A549 (cell line): ENCODE data around the gene TIMM17A. TPM values are rescaled to one million over a fixed set of nuclear protein-coding genes. Genes with fewer than 3 reads are reported as not detected.
"Not testable (repeated sequence)": the region's sequence is repeated elsewhere in the genome, so short reads cannot be mapped to it uniquely, and the experiment has no call there.

ENCODE experiments used
- ATAC-seq, 2 experiments: fragments of 200-7000 bp in 1 of 2; fragments of >200 bp in 1 of 2; cut with Nextera tagmentation in 1 of 2; cut with Tn5 transposase in 1 of 2; 3 replicates each; pipeline versions ENCODE4 v1.8.0 to v1.9.1; 2018 to 2020; ENCODE audit warnings: mild to moderate bottlenecking in 1 of 2, moderate library complexity in 1 of 2
- CTCF ChIA-PET: fragments of 300-600 bp; sonication (Branson Sonifier 250); formaldehyde crosslinking; extraction: SDS; loops from one replicate; lab custom pipeline; 2021; ENCODE audit warnings: antibody characterized with exemption, inconsistent platforms; lab: Yijun Ruan, JAX
- POLR2A ChIA-PET: fragments of 350-600 bp; formaldehyde crosslinking; extraction: SDS; loops from one replicate; lab custom pipeline; 2021; ENCODE audit warnings: antibody characterized with exemption, inconsistent platforms; lab: Yijun Ruan, JAX
- DNase-seq, 2 experiments: peaks; one replicate each; pipeline versions ENCODE4 v3.0.0 to v3.0.0-alpha.2; 2011 to 2016; ENCODE audit warnings: low read depth in 1 of 2, low spot score in 1 of 2
- FAIRE-seq: peaks from 2 replicates; lab custom pipeline; 2011; peaks lifted over from hg19 to GRCh38; lab: Jason Lieb, UNC
- H3K27ac ChIP-seq, 2 experiments: fragments of >200 bp; sonication (Bioruptor Twin); formaldehyde crosslinking; 3 replicates each; pipeline ENCODE4 v1.5.1; 2016 to 2017
- H3K4me1 ChIP-seq: fragments of >200 bp; sonication (Bioruptor Twin); formaldehyde crosslinking; 3 replicates; pipeline ENCODE4 v1.6.1; 2016
- H3K4me2 ChIP-seq: fragments of >200 bp; sonication (Bioruptor Twin); formaldehyde crosslinking; 3 replicates; pipeline ENCODE4 v1.6.1; 2016
- H3K4me3 ChIP-seq: fragments of >200 bp; sonication (Bioruptor Twin); formaldehyde crosslinking; 3 replicates; pipeline ENCODE4 v1.5.1; 2016
- H3K9me3 ChIP-seq: fragments of >200 bp; sonication (Bioruptor Twin); formaldehyde crosslinking; 3 replicates; pipeline ENCODE4 v1.6.1; 2016
- EHF ChIP-seq: fragments of 250-450 bp; sonication (Bioruptor Pico); IDR thresholded peaks from 2 replicates; pipeline ENCODE4 v1.5.0; 2020; ENCODE audit warnings: mild to moderate bottlenecking
- FOXS1 ChIP-seq: fragments of 250-450 bp; sonication (Bioruptor Pico); IDR thresholded peaks from 2 replicates; pipeline ENCODE4 v1.5.0; 2020; ENCODE audit warnings: mild to moderate bottlenecking, moderate library complexity
- HOXA7 ChIP-seq: fragments of 250-450 bp; sonication (Bioruptor Pico); IDR thresholded peaks from 2 replicates; pipeline ENCODE4 v1.5.0; 2020; ENCODE audit warnings: mild to moderate bottlenecking, moderate library complexity
- HOXB13 ChIP-seq: fragments of 250-450 bp; sonication (Bioruptor Pico); IDR thresholded peaks from 2 replicates; pipeline ENCODE4 v1.5.0; 2020; ENCODE audit warnings: low read depth, mild to moderate bottlenecking, moderate library complexity
- RAD21 ChIP-seq, 2 experiments: fragments of >200 bp in 1 of 2; sonication (Bioruptor Twin) in 1 of 2; formaldehyde crosslinking in 1 of 2; IDR thresholded peaks in 1 of 2; conservative IDR thresholded peaks in 1 of 2; 2 replicates in 1 of 2; 3 replicates in 1 of 2; pipeline ENCODE4 v1.6.1; 2012 to 2018; ENCODE audit warnings: inconsistent platforms in 1 of 2
- SMC3 ChIP-seq: fragments of >200 bp; sonication (Bioruptor Twin); formaldehyde crosslinking; IDR thresholded peaks from 3 replicates; pipeline ENCODE4 v1.6.1; 2018; ENCODE audit warnings: inconsistent platforms
- ZNF302 ChIP-seq: fragments of 250-450 bp; sonication (Bioruptor Pico); IDR thresholded peaks from 2 replicates; pipeline ENCODE4 v1.9.0; 2021; ENCODE audit warnings: inconsistent platforms, mild to moderate bottlenecking, moderate library complexity
- WGBS: methylation state at CpG from one replicate; pipeline ENCODE4 v1.1.6; 2017; ENCODE audit errors: missing lambda C conversion rate; 5-methylcytosine and 5-hydroxymethylcytosine counted together
- polyA plus RNA-seq, 4 experiments: library from polyadenylated mRNA; depleted of rRNA in 3 of 4; stranded (reverse); fragments of >200 nt; fragmentation: RNase III in 1 of 4; extraction: RNeasy Plus Mini Kit Qiagen cat#74134 plus additional on column Dnase treatment in 1 of 4; gene quantifications; 2 replicates in 3 of 4; 3 replicates in 1 of 4; pipeline ENCODE4 v1.2.3, GENCODE V29; 2011 to 2017
- small RNA-seq, 6 experiments: library from RNA; depleted of rRNA; stranded (forward); fragments of <200 nt; gene quantifications; one replicate each; pipeline ENCODE3, GENCODE V24; 2012
- TF ChIP-seq, protein P1 (sequence below): fragments of 250-450 bp; sonication (Bioruptor Pico); IDR thresholded peaks from 2 replicates; pipeline ENCODE4 v1.5.0; 2020; ENCODE audit warnings: low read depth, mild to moderate bottlenecking, moderate library complexity

The TIMM17A gene
- polyA plus RNA-seq, 2 of the 4 experiments (the other 2 are of a cell fraction), result 127 to 134 TPM

- POLR2A ChIA-PET, result interaction anchor here (2.9 kb wide), 1 partner anchor 9 kb away, joined by 14 read pairs; the partner anchor contains the start of gene ELF3
- ATAC-seq, FAIRE-seq: not testable (repeated sequence)
Observed at GRCh38 chr1:202019235-202019558, 63.9 kb downstream of the TIMM17A start.

More at GRCh38 chr1:202019235-202019558, 63.9 kb downstream of the TIMM17A start:
- DNase-seq, H3K4me3 ChIP-seq, H3K9me3 ChIP-seq: not testable (repeated sequence)
- Histone ChIP-seq H3K27ac (peak overlapping the region; percentile 93 to 94), H3K4me1 (peaks cover 91% of the 10 kb centered on the region), H3K4me2 (peak overlapping the region; percentile 88)
- TF ChIP-seq RAD21 (conservative IDR thresholded peaks at IDR 0.05 in 1 of 2, IDR thresholded peaks at IDR 0.05 in 1 of 2), result 0 out of 5 replicates have a peak, but pooled peaks of 1 of the 2 experiments have one; percentile 4
- TF ChIP-seq SMC3, result 0 out of 3 replicates have a peak, but pooled peaks have one; percentile 2
- TF ChIP-seq HOXA7 (CRISPR knock-in tag), result peak; percentile 12; the same call in 1 of the 2 replicates
- peak; percentile 44; the same call in 1 of the 2 replicates for TF ChIP-seq ZNF302 (CRISPR knock-in tag)
- TF ChIP-seq FOXS1 (CRISPR knock-in tag), result peak; percentile 28; the same call in 1 of the 2 replicates
- peak; percentile 94 for TF ChIP-seq EHF (CRISPR knock-in tag)
- peak; percentile 94 for TF ChIP-seq HOXB13
- TF ChIP-seq, protein P1, sequence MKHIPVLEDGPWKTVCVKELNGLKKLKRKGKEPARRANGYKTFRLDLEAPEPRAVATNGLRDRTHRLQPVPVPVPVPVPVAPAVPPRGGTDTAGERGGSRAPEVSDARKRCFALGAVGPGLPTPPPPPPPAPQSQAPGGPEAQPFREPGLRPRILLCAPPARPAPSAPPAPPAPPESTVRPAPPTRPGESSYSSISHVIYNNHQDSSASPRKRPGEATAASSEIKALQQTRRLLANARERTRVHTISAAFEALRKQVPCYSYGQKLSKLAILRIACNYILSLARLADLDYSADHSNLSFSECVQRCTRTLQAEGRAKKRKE (CRISPR knock-in tag), result peak; percentile 90
- WGBS, result 28% methylated on average over 8 of the region's 8 CpGs
- CTCF ChIA-PET, result interaction anchor here (0.6 to 46.8 kb wide), 3 partner anchors 12 to 106 kb away, joined by 3 to 1624 read pairs (median 4); partner anchors contain the start of gene GPR37L1

Small RNA genes lying within 50 kb of the gene (small RNA-seq; reads per million reads assigned to genes)
- gene MIR6740 (0 reads per million in 6 experiments), gene RF00156 (0 to 0.04 (median 0) reads per million in 6 experiments)

Other genes starting within 250 kb of the TIMM17A start
- 72.3 and 77.5 TPM in 2 replicates for gene IPO9, start 126.3 kb upstream of the TIMM17A start, polyA plus RNA-seq (2011; rRNA removed)
- 40.0 to 40.3 TPM (median 40.1 TPM) in 3 replicates for gene IPO9, start 126.3 kb upstream of the TIMM17A start, polyA plus RNA-seq (2017; fragmentation: RNase III; extraction: RNeasy Plus Mini Kit Qiagen cat#74134 plus additional on column Dnase treatment)
- gene SHISA4, start 66.6 kb upstream of the TIMM17A start, polyA plus RNA-seq (2011; rRNA removed), result 10.0 and 13.8 TPM in 2 replicates
- gene SHISA4, start 66.6 kb upstream of the TIMM17A start, polyA plus RNA-seq (2017; fragmentation: RNase III; extraction: RNeasy Plus Mini Kit Qiagen cat#74134 plus additional on column Dnase treatment), result 10.6 to 15.0 TPM (median 14.4 TPM) in 3 replicates
- gene LMOD1, start 9.0 kb upstream of the TIMM17A start, polyA plus RNA-seq (2011; rRNA removed), result 0.03 TPM in 1 of 2 replicates, not detected in the other
- not detected in 3 replicates for gene LMOD1, start 9.0 kb upstream of the TIMM17A start, polyA plus RNA-seq (2017; fragmentation: RNase III; extraction: RNeasy Plus Mini Kit Qiagen cat#74134 plus additional on column Dnase treatment)
- gene RNPEP, start 27.1 kb downstream of the TIMM17A start, polyA plus RNA-seq (2011; rRNA removed), result 80.4 and 87.6 TPM in 2 replicates
- gene RNPEP, start 27.1 kb downstream of the TIMM17A start, polyA plus RNA-seq (2017; fragmentation: RNase III; extraction: RNeasy Plus Mini Kit Qiagen cat#74134 plus additional on column Dnase treatment), result 61.3 to 71.1 TPM (median 69.8 TPM) in 3 replicates
- gene ELF3, start 55.1 kb downstream of the TIMM17A start, polyA plus RNA-seq (2011; rRNA removed), result 334 and 365 TPM in 2 replicates
- 138 to 180 TPM (median 179 TPM) in 3 replicates for gene ELF3, start 55.1 kb downstream of the TIMM17A start, polyA plus RNA-seq (2017; fragmentation: RNase III; extraction: RNeasy Plus Mini Kit Qiagen cat#74134 plus additional on column Dnase treatment)
- gene GPR37L1, start 167.4 kb downstream of the TIMM17A start, polyA plus RNA-seq (2011; rRNA removed), result 0.13 and 0.15 TPM in 2 replicates
- 0.08 to 0.09 TPM (median 0.09 TPM) in 3 replicates for gene GPR37L1, start 167.4 kb downstream of the TIMM17A start, polyA plus RNA-seq (2017; fragmentation: RNase III; extraction: RNeasy Plus Mini Kit Qiagen cat#74134 plus additional on column Dnase treatment)
- 49.8 and 57.8 TPM in 2 replicates for gene ARL8A, start 189.2 kb downstream of the TIMM17A start, polyA plus RNA-seq (2011; rRNA removed)
- gene ARL8A, start 189.2 kb downstream of the TIMM17A start, polyA plus RNA-seq (2017; fragmentation: RNase III; extraction: RNeasy Plus Mini Kit Qiagen cat#74134 plus additional on column Dnase treatment), result 18.0 to 25.6 TPM (median 23.4 TPM) in 3 replicates
- 0.08 TPM in 1 of 2 replicates, not detected in the other for gene PTPN7, start 205.1 kb downstream of the TIMM17A start, polyA plus RNA-seq (2011; rRNA removed)
- not detected in 3 replicates for gene PTPN7, start 205.1 kb downstream of the TIMM17A start, polyA plus RNA-seq (2017; fragmentation: RNase III; extraction: RNeasy Plus Mini Kit Qiagen cat#74134 plus additional on column Dnase treatment)
- gene LGR6, start 238.3 kb downstream of the TIMM17A start, polyA plus RNA-seq (2011; rRNA removed), result 0.84 and 1.3 TPM in 2 replicates
- gene LGR6, start 238.3 kb downstream of the TIMM17A start, polyA plus RNA-seq (2017; fragmentation: RNase III; extraction: RNeasy Plus Mini Kit Qiagen cat#74134 plus additional on column Dnase treatment), result 0.60 to 1.3 TPM (median 1.1 TPM) in 3 replicates